CD4-positive, alpha-beta T cell treated with Interferon gamma for 1 hour (primary cell): ENCODE measurements around the gene HLA-DQB2.

Experiments
- DNase-seq: peaks from one replicate; pipeline ENCODE4 v3.0.0-alpha.2; 2020

HLA-DQB2 gene

DNA sequence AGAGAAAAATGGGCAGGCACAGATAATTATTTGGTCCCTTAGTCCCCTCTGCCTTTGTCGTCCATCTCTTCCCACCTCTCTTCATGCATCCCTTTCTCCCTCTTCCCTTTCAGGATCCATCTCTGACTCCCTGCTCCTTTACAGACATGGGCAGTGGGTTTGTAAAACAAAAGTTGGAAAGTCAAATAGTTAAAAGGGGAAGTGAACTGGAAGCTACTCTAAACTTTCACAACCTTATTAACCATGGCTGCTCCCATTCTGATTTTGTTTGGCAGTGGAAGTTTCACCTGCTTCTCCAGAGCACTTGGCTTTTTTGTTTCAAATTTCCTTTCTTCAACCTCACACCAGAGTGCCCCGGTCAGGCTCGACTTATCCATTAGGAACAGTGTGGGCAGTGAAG is 21.0 kb downstream of the HLA-DQB2 start:
- no peak for DNase-seq

DNA sequence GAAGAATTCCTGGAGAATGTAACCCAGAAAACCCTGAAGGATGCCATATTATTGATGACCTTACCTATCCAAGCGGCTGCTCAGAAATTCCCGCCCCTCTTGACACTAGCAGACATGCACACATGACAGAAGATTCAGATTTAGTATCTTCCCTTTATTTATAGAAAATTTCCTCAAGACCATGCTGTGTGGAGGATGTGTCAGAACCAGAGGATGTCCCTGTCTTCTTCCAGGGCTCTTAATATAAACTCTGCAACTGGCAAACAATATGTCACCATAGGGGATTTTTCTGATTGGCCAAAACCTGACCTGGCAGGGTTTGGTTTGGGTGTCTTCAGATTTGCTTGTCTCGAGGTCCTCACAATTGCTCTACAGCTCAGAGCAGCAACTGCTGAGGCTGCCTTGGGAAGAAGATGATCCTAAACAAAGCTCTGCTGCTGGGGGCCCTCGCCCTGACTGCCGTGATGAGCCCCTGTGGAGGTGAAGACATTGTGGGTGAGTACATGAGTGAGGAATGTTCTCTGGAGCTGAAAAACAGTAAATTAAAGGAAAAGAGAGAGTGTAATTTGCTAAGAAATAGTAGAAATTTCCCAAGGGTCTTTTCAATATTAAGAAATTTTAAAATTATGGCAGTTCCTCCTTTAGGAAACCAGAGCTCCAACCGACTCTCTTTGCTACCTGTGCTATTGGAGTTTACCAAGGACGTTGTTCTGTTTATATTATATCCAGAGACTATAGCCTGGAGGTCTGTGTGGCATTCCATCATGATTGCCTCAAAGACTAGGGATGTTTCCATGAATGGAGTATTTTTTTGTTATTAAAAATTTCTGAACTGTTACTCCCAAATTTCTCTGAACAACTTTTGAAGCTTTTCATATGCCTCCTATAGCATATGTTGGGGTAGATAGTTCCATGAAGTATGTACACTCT is 22.0 kb downstream of the HLA-DQB2 start, which contains the start of gene HLA-DQA2:
TSS of gene HLA-DQA2 (plus strand) at position 361 of the 930 bp plus-strand sequence. CDS start at position 414, 53 bp downstream.
- DNase-seq = no peak

DNA sequence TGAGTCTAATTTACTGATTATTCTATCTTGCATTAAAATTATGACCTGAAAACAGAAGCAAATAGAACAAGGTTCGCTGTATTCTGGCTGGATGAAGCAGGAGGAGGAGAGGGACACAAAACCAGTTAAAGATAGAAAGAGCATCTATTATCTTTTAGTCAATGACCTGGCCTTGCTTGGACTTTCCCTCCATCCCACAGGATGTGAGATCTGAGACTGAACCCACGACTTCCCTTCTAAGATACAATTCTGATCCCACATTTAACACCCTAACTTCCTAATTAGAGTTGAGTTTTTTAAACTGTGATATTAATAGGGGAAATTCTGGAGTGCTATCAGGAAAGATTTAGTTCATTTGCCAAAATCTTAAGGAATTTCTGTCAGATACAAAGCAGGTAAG is 25.2 kb downstream of the HLA-DQB2 start:
- no peak for DNase-seq

DNA sequence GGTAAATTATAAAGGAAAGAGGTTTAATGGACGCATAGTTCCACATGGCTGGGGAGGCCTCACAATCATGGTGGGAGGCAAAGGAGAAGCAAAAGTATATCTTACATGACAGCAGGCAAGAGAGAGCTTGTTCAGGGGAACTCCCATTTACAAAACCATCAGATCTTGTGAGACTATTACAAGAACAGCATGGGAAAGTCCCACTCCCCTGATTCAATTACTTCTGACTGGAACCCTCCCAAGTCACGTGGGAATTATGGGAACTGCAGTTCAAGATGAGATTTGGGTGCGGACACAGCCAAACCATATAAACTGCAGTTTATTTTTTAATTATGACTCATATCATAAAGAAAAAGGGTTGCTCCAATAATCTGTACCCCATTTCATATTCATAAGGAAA is 44.5 kb downstream of the HLA-DQB2 start:
- no peak for DNase-seq

DNA sequence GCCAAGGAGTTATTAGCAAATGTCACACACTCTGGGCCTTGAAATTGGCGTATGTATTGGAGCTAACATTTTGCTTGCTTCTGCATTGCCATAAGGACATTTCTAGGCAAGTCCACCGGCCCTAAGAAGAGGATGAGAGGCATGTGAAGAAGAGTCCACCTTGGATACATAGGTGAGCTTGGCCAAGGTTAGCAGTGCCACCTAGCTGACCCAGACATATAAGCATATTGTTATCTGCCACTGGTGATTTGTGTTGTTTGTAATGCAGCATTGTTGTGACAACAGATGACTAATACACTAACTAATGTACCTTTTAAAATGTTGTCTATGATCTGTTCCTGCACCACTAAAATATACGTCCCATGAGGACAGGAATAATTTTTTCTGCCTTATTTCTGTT is 46.9 kb downstream of the HLA-DQB2 start:
- no peak for DNase-seq

DNA sequence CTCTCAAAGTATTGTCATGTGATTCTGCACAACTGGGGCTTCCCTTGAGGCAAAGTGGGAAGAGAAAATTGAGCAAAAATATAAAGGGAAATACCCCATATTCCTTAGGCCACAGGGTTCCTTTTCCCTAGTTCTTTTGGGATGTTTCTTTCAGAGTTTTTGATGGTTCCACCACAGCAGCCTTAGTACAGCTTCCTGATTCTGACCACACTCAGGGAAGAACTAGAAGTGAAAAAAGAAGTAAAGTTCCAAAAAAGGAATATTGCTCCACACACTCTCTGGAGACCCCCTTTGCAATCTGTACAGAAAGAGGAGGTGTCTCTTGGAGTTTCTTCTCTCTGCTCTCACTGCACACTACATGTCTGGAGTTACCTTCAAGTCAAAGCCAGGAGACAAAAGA is 50.1 kb downstream of the HLA-DQB2 start:
- DNase-seq = no peak

DNA sequence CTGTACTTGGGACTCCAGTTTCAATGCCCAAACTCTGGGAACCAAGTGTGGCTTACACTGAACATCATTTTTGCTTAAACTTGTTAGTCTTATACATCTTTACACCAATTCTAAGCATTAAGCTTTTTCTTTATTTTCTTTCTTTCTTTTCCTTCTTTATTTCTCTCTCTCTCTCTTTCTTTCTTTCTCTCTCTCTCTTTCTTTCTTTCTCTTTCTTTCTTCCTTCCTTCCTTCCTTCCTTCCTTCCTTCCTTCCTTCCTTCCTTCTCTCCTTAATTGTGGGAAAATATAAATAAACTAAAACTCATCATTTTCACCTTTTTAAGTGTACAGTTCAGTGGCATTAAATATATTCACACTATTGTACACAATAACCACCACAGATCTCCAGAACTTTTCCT is 53.7 kb downstream of the HLA-DQB2 start:
- DNase-seq = no peak
